Measurements from ENCODE around the gene ID1. TPM values are rescaled to one million over a fixed set of nuclear protein-coding genes. Genes with fewer than 3 reads are reported as not detected.
"Not testable (repeated sequence)": the region's sequence is repeated elsewhere in the genome, so short reads cannot be mapped to it uniquely, and the experiment has no call there.

Gene ID1
- total RNA-seq, 3 donors from 2014 or later = 172 to 414 (median 201) TPM

DNA sequence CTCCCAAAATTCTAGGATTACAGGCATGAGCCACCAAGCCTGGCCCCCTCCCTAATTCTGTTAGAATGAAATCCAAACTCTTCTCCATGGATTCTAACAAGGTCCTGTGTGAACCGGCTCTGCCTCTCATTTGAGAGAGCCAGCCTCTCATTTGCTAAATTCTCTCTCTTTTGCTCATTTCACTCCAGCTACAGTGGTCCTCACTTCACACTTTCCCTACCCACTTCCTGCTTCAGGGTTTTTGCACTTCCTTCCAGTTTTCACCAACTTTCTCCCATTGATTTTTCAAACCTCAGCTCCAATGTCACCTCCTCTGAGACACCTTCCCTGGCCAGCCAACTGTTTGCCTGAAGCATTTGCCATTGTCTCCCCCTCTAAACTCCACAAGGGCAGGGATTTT, 37.7 kb downstream of the ID1 start:
- DNase-seq = no peak
- no peak for ATAC-seq
- Histone ChIP-seq H3K4me3 (no peak overlapping the region), H3K4me1 (ENCODE audit: low read depth) (no peaks in the 10 kb centered on the region), H3K9me3 (no peaks in the 10 kb centered on the region), H3K36me3 (ENCODE audit: low read depth) (no peaks in the 10 kb centered on the region)
- intact Hi-C loops (cut with DNase I, micrococcal nuclease) = no loop called here
- TF ChIP-seq, protein P1, sequence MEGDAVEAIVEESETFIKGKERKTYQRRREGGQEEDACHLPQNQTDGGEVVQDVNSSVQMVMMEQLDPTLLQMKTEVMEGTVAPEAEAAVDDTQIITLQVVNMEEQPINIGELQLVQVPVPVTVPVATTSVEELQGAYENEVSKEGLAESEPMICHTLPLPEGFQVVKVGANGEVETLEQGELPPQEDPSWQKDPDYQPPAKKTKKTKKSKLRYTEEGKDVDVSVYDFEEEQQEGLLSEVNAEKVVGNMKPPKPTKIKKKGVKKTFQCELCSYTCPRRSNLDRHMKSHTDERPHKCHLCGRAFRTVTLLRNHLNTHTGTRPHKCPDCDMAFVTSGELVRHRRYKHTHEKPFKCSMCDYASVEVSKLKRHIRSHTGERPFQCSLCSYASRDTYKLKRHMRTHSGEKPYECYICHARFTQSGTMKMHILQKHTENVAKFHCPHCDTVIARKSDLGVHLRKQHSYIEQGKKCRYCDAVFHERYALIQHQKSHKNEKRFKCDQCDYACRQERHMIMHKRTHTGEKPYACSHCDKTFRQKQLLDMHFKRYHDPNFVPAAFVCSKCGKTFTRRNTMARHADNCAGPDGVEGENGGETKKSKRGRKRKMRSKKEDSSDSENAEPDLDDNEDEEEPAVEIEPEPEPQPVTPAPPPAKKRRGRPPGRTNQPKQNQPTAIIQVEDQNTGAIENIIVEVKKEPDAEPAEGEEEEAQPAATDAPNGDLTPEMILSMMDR (IDR thresholded peaks at IDR 0.05) = no peak

GRCh38 chr20:31643522-31643921, 38.4 kb downstream of the ID1 start:
- no peak for DNase-seq
- intact Hi-C loops (cut with DNase I, micrococcal nuclease) = no loop called here
- H3K4me1 ChIP-seq (ENCODE audit: low read depth) = no peaks in the 10 kb centered on the region
- TF ChIP-seq, protein P1 (IDR thresholded peaks at IDR 0.05) = no peak
- no peak for ATAC-seq
- no peaks in the 10 kb centered on the region for H3K36me3 ChIP-seq (ENCODE audit: low read depth)
- H3K4me3 ChIP-seq = no peak overlapping the region
- no peaks in the 10 kb centered on the region for H3K9me3 ChIP-seq

- no peaks in the 10 kb centered on the region for H3K9me3 ChIP-seq
Observed at GRCh38 chr20:31644701-31645100, 39.6 kb downstream of the ID1 start.

GRCh38 chr20:31648104-31648503, 43.0 kb downstream of the ID1 start:
- intact Hi-C loops (cut with DNase I, micrococcal nuclease); DNase-seq; H3K9me3 ChIP-seq; H3K36me3 ChIP-seq (ENCODE audit: low read depth); H3K4me1 ChIP-seq (ENCODE audit: low read depth); H3K4me3 ChIP-seq; ATAC-seq: not testable (repeated sequence)

More at GRCh38 chr20:31644701-31645100, 39.6 kb downstream of the ID1 start:
- no peak for DNase-seq
- no peak for ATAC-seq
- no peaks in the 10 kb centered on the region for H3K4me1 ChIP-seq (ENCODE audit: low read depth)
- H3K4me3 ChIP-seq = no peak overlapping the region
- H3K36me3 ChIP-seq (ENCODE audit: low read depth) = no peaks in the 10 kb centered on the region
- TF ChIP-seq, protein P1 (IDR thresholded peaks at IDR 0.05) = no peak
- intact Hi-C loops (cut with DNase I, micrococcal nuclease) = no loop called here

DNA sequence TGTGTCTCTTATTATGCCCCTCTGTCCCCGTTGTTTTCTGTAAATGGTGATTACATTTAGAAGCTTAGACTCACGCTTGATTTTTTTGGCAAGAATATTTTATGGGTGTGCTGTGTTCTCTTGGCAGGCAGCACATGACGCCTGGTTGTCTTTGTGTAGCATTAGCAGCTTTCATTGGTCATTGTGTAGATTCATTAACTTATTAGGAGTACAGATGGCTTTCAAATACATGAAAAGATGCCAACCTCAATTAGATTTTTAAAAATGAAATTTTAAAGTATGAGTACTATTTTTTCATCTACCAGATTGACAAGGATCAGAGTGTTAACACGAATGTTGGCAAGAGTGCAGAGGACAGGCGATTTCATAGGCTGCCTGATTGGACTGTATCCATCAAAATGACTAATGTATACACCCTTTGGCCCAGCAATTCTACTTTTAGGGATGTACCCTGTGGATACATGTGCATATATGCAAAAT, 47.9 kb downstream of the ID1 start:
- no peaks in the 10 kb centered on the region for H3K4me1 ChIP-seq (ENCODE audit: low read depth)
- H3K4me3 ChIP-seq = no peak overlapping the region
- DNase-seq (no peak), ATAC-seq (no peak)
- TF ChIP-seq, protein P1 (IDR thresholded peaks at IDR 0.05) = no peak
- no peaks in the 10 kb centered on the region for H3K9me3 ChIP-seq
- intact Hi-C loops (cut with DNase I, micrococcal nuclease) = no loop called here
- H3K36me3 ChIP-seq (ENCODE audit: low read depth) = no peaks in the 10 kb centered on the region

GRCh38 chr20:31653561-31653960, 48.5 kb downstream of the ID1 start:
- ATAC-seq (no peak), DNase-seq (no peak)
- no peaks in the 10 kb centered on the region for H3K4me1 ChIP-seq (ENCODE audit: low read depth)
- intact Hi-C loops (cut with DNase I, micrococcal nuclease) = no loop called here
- no peaks in the 10 kb centered on the region for H3K36me3 ChIP-seq (ENCODE audit: low read depth)
- TF ChIP-seq, protein P1 (IDR thresholded peaks at IDR 0.05) = no peak
- H3K4me3 ChIP-seq = no peak overlapping the region
- H3K9me3 ChIP-seq = no peaks in the 10 kb centered on the region

Measured in mucosa of descending colon (tissue), 3 donors.